Gastroesophageal sphincter (tissue), 4 donors: ENCODE measurements around the gene ACP1. TPM values are rescaled to one million over a fixed set of nuclear protein-coding genes. Genes with fewer than 3 reads are reported as not detected.

Experiments
- ATAC-seq: fragments of 150-250 bp; one replicate; pipeline ENCODE4 v1.9.1; 2016; ENCODE audit warnings: mild to moderate bottlenecking, moderate library complexity
- H3K27ac ChIP-seq, 4 donors: fragments of 200-600 bp; sonication (generic) in 3 of 4; 1 replicate in 3 of 4; 2 replicates in 1 of 4; pipeline ENCODE4 v1.5.1; 2016 to 2019
- H3K27me3 ChIP-seq: fragments of 200-600 bp; sonication (generic); one replicate; pipeline ENCODE4 v1.5.1; 2019
- H3K36me3 ChIP-seq, 2 donors: fragments of 200-600 bp; sonication (generic); one replicate each; pipeline ENCODE4 v1.5.1; 2019; ENCODE audit warnings: control low read depth in 1 of 2
- H3K4me1 ChIP-seq, 3 donors: fragments of 200-600 bp; sonication (generic); 1 replicate in 2 of 3; 2 replicates in 1 of 3; pipeline ENCODE4 v1.5.1; 2016 to 2019; ENCODE audit warnings: control low read depth in 2 of 3
- H3K4me3 ChIP-seq, 2 donors: fragments of 200-600 bp; sonication (generic); one replicate each; pipeline ENCODE4 v1.5.1; 2019; ENCODE audit warnings: mild to moderate bottlenecking in 1 of 2, moderate library complexity in 1 of 2
- H3K9me3 ChIP-seq, 3 donors: fragments of 200-600 bp; sonication (generic); one replicate each; pipeline ENCODE4 v1.5.1; 2017 to 2019; ENCODE audit warnings: control low read depth in 2 of 3
- CTCF ChIP-seq, 4 experiments: fragments of 200-600 bp in 2 of 4; fragments of 450-650 bp in 2 of 4; sonication (generic) in 1 of 4; IDR thresholded peaks; one replicate each; pipeline ENCODE4 v1.5.1; 2017 to 2019; ENCODE audit warnings: antibody characterized with exemption in 4 of 4, mild to moderate bottlenecking in 2 of 4, moderate library complexity in 2 of 4
- EP300 ChIP-seq: sonication (generic); formaldehyde crosslinking; IDR thresholded peaks from one replicate; pipeline ENCODE4 v1.6.1; 2017; ENCODE audit warnings: antibody characterized with exemption, mild to moderate bottlenecking
- POLR2A ChIP-seq, 2 donors: fragments of 450-650 bp; IDR thresholded peaks; one replicate each; pipeline ENCODE4 v1.6.1; 2017; ENCODE audit warnings: antibody characterized with exemption in 2 of 2, mild to moderate bottlenecking in 2 of 2, moderate library complexity in 1 of 2
- POLR2AphosphoS5 ChIP-seq: sonication (generic); formaldehyde crosslinking; IDR thresholded peaks from one replicate; pipeline ENCODE4 v1.6.1; 2017; ENCODE audit warnings: antibody characterized with exemption
- WGBS, 2 donors: methylation state at CpG; one replicate each; pipeline ENCODE4 v1.1.5; 2018; ENCODE audit warnings: low coverage in 1 of 2; 5-methylcytosine and 5-hydroxymethylcytosine counted together
- total RNA-seq, 4 donors: library from RNA; depleted of rRNA; stranded (reverse); fragments of >200 nt; gene quantifications; one replicate each; pipeline ENCODE4 v1.1.0, GENCODE V29; 2016

ACP1 gene
- total RNA-seq, 4 donors from 2014 or later = 79.5 to 115 (median 82.0) TPM

GRCh38 chr2:280650-281110 is 15.9 kb downstream of the ACP1 start:
- TF ChIP-seq EP300 (no peak), POLR2AphosphoS5 (no peak), POLR2A (IDR thresholded peaks at IDR 0.05) (no peak), CTCF (IDR thresholded peaks at IDR 0.05) (no peak)
- H3K4me1 ChIP-seq = no peaks in the 10 kb centered on the region
- WGBS, 2 donors = 83% methylated on average over 4 of the region's 7 CpGs; no CpG with 5 or more reads in 1 of the 2 donors
- H3K9me3 ChIP-seq = no peaks in the 10 kb centered on the region
- no peaks in the 10 kb centered on the region for H3K27me3 ChIP-seq
- no peak for ATAC-seq
- H3K4me3 ChIP-seq = no peak overlapping the region
- H3K36me3 ChIP-seq = peaks cover 0 to 83% of the 10 kb centered on the region in 2 donors
- no peak overlapping the region for H3K27ac ChIP-seq

- Histone ChIP-seq H3K27ac (no peak overlapping the region), H3K9me3 (no peaks in the 10 kb centered on the region), H3K4me1 (no peaks in the 10 kb centered on the region), H3K27me3 (peaks cover 1% of the 10 kb centered on the region), H3K36me3 (peaks cover 0 to 76% of the 10 kb centered on the region in 2 donors), H3K4me3 (no peak overlapping the region)
- no peak for ATAC-seq
- TF ChIP-seq POLR2AphosphoS5 = no peak
- TF ChIP-seq EP300 = no peak
- no peak for TF ChIP-seq POLR2A (IDR thresholded peaks at IDR 0.05)
- TF ChIP-seq CTCF (IDR thresholded peaks at IDR 0.05) = no peak
- 90 to 96% methylated on average over 3 to 4 of the region's 9 CpGs for WGBS, 2 donors
These were observed 16.6 kb downstream of the ACP1 start for GRCh38 chr2:281381-281780.

- Histone ChIP-seq H3K4me3 (no peak overlapping the region), H3K36me3 (peaks cover 0 to 63% of the 10 kb centered on the region in 2 donors), H3K4me1 (peaks cover 0 to 8% (median 2%) of the 10 kb centered on the region in 3 donors), H3K9me3 (no peaks in the 10 kb centered on the region), H3K27me3 (peaks cover 14% of the 10 kb centered on the region), H3K27ac (no peak overlapping the region)
- TF ChIP-seq EP300 = no peak
- no peak for TF ChIP-seq CTCF (IDR thresholded peaks at IDR 0.05)
- TF ChIP-seq POLR2AphosphoS5 = no peak
- no peak for TF ChIP-seq POLR2A (IDR thresholded peaks at IDR 0.05)
- 93% methylated on average over 8 to 12 of the region's 12 CpGs for whole genome bisulfite sequencing, 2 donors
- no peak for ATAC-seq
These were observed 17.9 kb downstream of the ACP1 start for GRCh38 chr2:282371-283263.

GRCh38 chr2:283996-284794 is 19.4 kb downstream of the ACP1 start:
- peaks cover 2 to 24% (median 8%) of the 10 kb centered on the region in 3 donors for H3K4me1 ChIP-seq
- WGBS, 2 donors = 86 to 88% methylated on average over 2 to 4 of the region's 4 CpGs
- peaks cover 0 to 47% of the 10 kb centered on the region in 2 donors for H3K36me3 ChIP-seq
- peaks cover 30% of the 10 kb centered on the region for H3K27me3 ChIP-seq
- H3K4me3 ChIP-seq = no peak overlapping the region
- TF ChIP-seq POLR2A (IDR thresholded peaks at IDR 0.05) (no peak), POLR2AphosphoS5 (no peak), CTCF (IDR thresholded peaks at IDR 0.05) (no peak), EP300 (no peak)
- no peak overlapping the region for H3K27ac ChIP-seq
- no peak for ATAC-seq
- H3K9me3 ChIP-seq = no peaks in the 10 kb centered on the region
